Activated CD4-positive, alpha-beta T cell treated with anti-CD3 and anti-CD28 coated beads for 4 hours (primary cell): Measurements from ENCODE around the gene SIGLEC9.
"Not testable (repeated sequence)": the region's sequence is repeated elsewhere in the genome, so short reads cannot be mapped to it uniquely, and the experiment has no call there.

Source experiments
- DNase-seq, 2 donors: peaks; one replicate each; pipeline ENCODE4 v3.0.0-alpha.2; 2020

Gene SIGLEC9

GRCh38 chr19:51125421-51126075 lies 842 bp downstream of the SIGLEC9 start:
- no peak for DNase-seq

DNA sequence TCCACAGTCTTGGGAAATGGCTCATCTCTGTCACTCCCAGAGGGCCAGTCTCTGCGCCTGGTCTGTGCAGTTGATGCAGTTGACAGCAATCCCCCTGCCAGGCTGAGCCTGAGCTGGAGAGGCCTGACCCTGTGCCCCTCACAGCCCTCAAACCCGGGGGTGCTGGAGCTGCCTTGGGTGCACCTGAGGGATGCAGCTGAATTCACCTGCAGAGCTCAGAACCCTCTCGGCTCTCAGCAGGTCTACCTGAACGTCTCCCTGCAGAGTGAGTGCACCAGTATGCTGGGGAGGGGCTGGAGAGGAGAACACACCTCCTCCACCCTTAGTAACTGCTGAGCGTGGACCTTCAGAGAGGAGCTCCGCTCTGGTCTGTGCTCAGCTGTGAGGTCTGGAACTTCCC lies 2.3 kb downstream of the SIGLEC9 start:
- no peak for DNase-seq

- DNase-seq, result no peak
These were observed 3.0 kb downstream of the SIGLEC9 start for GRCh38 chr19:51127755-51128154.

DNA sequence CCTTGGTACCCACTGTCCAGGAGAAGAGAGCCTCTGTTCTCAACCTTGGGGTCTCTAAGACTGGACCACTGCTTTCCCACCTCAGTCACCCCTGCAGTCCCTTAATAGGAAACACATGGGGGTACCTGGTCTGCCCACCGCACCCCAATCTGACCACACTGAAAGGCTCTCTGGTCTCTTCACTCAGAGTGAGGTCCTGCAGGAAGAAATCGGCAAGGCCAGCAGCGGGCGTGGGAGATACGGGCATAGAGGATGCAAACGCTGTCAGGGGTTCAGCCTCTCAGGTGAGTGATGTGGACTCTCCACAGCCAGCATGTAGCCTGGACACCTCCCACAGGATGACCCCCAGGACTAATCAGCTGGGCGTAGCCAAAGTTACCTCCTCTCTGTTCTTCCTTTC lies 3.5 kb downstream of the SIGLEC9 start:
- DNase-seq, result no peak

- DNase-seq, result no peak
These were observed 5.0 kb downstream of the SIGLEC9 start for GRCh38 chr19:51129716-51130115.

DNA sequence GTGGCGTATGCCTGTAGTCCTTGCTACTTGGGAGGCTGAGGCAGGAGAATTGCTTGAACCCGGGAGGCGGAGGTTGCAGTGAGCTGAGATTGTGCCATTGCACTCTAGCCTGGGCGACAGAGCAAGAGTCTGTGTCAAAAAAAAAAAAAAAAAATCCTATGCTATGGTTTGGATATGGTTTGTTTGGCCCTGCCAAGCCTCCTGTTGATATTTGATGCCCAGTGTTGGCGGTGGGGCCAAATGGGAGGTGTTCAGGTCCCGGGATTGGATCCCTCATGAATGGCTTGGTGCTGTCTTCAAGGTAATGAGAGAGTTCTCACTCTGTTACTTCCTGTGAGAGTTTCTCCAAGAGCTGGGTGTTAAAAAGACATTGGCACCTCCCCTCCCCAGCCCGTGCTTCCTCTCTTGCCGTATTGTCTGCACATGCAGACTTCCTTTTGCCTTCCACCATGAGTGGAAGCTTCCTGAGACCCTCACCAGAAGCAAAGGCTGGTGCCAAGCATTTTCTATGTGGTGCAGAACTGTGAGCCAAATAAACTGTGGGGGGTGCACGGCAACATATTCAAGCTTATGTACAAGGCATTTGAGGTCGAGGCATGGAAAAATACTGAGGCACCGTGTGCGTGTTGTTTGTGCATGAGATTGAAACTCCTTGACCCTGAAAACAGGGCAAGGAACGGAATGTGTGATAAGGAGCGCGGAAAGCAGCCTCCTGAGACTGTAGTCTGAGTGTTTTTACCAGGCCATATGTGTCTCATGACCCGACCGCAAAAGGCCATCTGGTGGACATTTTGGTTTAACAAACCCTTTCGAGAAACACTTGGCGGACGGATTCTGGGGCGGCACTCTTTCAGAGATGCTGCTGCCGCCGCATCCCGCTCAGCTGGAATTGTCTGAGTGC lies 7.3 kb downstream of the SIGLEC9 start:
- no peak for DNase-seq

- DNase-seq, result no peak
These were observed 10.3 kb downstream of the SIGLEC9 start for GRCh38 chr19:51135004-51135403.

- DNase-seq, result no peak
These were observed 11.5 kb downstream of the SIGLEC9 start for GRCh38 chr19:51135986-51136762.

GRCh38 chr19:51136851-51137551 lies 12.3 kb downstream of the SIGLEC9 start:
- DNase-seq, result no peak

DNA sequence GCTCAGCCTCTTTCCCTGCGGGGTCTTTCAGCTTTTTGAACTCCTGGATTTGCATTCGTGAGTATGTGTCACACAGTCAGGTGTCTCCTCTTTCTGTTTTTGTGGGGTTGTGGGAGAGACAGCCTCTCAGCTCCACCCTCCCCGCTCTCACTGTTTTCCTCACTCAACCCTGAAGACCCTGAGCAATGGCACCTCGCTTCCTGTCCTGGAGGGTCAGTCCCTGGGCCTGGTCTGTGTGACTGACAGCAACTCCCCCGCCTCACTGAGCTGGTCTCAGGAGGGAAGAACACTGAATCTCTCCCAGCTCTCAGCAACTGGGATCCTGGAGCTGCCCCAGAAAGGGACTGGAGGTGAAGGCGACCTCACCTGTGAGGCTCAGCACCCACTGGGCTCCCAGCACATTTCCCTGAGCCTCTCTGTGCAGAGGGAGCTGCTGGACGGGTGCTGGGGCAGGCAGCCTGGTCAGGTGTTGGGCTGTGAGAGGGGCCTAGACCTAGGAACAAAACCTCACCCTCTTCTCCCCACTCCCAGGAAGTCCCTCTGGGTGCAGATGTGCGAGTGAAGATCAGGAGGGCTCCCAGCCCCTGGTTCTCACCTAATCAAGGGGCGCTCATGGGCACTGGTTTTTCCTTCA lies 13.2 kb downstream of the SIGLEC9 start:
- no peak for DNase-seq

GRCh38 chr19:51138549-51138979 lies 13.9 kb downstream of the SIGLEC9 start:
- DNase-seq, result no peak

DNA sequence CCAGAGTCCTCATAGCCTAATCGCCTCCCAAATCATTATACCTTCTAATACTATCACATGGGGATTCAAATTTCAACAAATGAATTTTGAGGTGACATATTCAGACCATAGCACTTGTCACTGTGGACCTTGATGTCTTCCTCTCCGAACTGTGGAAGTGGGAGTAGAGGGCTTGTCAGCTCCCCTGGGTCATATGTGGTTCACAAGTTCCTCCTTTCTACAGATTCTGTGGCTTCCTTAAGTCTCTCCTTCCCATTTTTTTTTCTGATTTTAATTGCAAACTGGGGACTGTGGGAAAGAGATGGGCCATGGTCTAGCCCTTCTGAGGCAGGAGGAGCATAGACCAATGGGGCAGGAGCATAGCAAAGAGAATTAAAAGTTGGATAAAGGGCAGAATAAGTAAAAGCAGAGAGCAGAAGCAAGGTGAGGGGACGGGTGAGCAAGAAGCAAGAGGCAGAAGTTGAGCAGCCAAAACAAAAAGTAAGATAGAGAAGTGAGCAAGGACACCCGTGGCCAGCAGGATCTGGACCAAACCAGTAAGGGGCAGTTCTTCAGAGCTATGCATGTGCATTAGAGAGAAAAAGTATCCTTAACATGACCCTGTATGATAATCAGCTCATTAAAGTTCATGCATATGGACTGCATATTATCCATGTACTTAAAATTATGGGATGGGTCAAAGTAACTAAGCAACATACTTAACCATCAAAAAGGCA lies 14.8 kb downstream of the SIGLEC9 start:
- DNase-seq, result no peak

GRCh38 chr19:51140441-51140840 lies 15.7 kb downstream of the SIGLEC9 start:
- DNase-seq, result no peak

- DNase-seq, result no peak
These were observed 16.5 kb downstream of the SIGLEC9 start for GRCh38 chr19:51141181-51141580.

GRCh38 chr19:51142119-51142518 lies 17.4 kb downstream of the SIGLEC9 start, which contains the start of gene SIGLEC7:
TSS of gene SIGLEC7 (plus strand) at chr19:51142301. CDS start at chr19:51142370, 69 bp downstream.
- no peak for DNase-seq

DNA sequence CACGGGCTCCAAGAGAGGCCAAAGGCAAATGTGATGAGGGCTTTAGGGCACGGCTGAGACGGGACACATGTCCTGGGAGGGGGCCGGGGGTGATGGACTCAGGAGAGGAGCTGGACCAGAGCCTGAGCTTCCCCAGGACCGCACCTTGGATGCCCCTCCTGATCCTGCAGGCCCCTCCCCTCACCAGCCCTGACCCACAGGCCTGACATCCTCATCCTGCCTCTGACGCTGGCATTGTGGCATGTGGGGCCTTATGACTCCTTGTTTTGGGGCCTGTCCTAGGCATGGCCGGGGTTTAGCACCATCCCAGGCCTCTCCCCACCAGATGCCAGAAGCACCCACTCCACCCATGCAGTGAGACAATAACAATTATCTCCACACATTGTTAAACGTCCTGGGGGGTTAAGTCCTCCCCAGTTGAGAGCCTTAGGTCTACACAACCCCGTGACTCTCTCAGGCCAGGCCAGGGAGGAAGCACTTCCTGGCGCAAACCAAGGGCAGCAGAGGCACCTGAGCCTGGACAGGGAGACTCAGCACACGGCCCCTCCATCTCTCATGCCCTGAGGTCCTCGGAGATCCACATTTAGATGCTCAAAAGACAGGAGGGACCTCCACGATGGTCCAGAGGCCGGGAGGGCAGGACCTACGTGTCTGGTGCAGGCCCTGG lies 18.2 kb downstream of the SIGLEC9 start:
- not testable (repeated sequence) for DNase-seq

- no peak for DNase-seq
These were observed 18.8 kb downstream of the SIGLEC9 start for GRCh38 chr19:51143486-51143885.

- DNase-seq, result no peak
These were observed 19.9 kb downstream of the SIGLEC9 start for GRCh38 chr19:51144482-51145045.

DNA sequence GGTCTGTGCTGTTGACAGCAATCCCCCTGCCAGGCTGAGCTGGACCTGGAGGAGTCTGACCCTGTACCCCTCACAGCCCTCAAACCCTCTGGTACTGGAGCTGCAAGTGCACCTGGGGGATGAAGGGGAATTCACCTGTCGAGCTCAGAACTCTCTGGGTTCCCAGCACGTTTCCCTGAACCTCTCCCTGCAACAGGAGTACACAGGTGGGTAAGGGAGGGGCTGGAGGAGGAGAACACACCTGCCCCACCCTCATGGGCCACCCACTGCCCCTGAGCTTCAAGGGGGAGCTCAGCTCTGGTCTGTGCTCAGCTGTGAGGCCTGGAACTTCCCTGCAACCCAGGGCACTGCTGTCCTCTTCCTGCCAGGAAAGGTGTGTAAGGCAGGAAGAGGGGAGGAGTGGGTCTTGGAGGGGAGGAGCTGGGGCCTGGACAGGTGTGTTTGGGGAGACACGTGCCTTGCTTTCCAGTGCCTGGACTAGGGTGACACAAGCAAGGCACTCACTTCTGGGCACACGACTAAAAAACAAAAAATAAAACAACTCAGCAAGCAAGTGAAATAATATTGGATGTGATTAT lies 21.3 kb downstream of the SIGLEC9 start:
- DNase-seq, result no peak

DNA sequence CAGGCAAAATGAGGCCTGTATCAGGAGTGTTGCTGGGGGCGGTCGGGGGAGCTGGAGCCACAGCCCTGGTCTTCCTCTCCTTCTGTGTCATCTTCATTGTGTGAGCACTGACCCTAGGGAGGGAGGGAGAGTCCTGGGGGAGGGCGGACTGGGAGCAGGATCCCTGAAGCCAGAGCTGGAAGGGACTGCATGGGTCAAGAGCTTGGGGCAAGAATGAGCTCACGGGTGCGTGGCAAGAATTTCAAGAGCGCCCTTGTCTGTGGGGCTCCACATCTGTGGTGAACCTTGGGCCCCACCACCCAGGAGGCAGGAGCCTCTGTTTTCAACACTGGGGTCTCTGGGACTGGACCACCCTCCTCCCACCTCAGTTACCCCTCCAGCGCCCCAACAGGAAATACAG lies 22.0 kb downstream of the SIGLEC9 start:
- DNase-seq, result no peak
